Muscle of leg (tissue), 11 donors: Measurements from ENCODE around the gene MRTFA. TPM values are rescaled to one million over a fixed set of nuclear protein-coding genes. Genes with fewer than 3 reads are reported as not detected.
A peak's percentile ranks its signal among the peaks of the same experiment; 100 is the strongest.
"Not testable (repeated sequence)": the region's sequence is repeated elsewhere in the genome, so short reads cannot be mapped to it uniquely, and the experiment has no call there.

Experiments used
- DNase-seq: peaks from one replicate; pipeline ENCODE4 v3.0.0; 2013
- H3K27ac ChIP-seq: one replicate; pipeline ENCODE4 v1.5.1; 2013; ENCODE audit warnings: mild to moderate bottlenecking, low read length, control low read depth
- H3K27me3 ChIP-seq: one replicate; pipeline ENCODE4 v1.6.1; 2013; ENCODE audit warnings: low read length; ENCODE audit not compliant: control insufficient read depth, insufficient read depth
- H3K36me3 ChIP-seq: one replicate; pipeline ENCODE4 v1.6.1; 2013; ENCODE audit warnings: low read length; ENCODE audit not compliant: control insufficient read depth, insufficient read depth
- H3K4me1 ChIP-seq: one replicate; pipeline ENCODE4 v1.6.1; 2013; ENCODE audit warnings: low read length; ENCODE audit not compliant: control insufficient read depth, insufficient read depth
- H3K4me3 ChIP-seq: one replicate; pipeline ENCODE4 v1.5.1; 2013; ENCODE audit warnings: low read length, control low read depth
- H3K9me3 ChIP-seq: replicated peaks from 2 replicates; pipeline ENCODE4 v1.6.1; 2013; ENCODE audit warnings: low read depth, low read length; ENCODE audit not compliant: control insufficient read depth
- WGBS: methylation state at CpG from one replicate; pipeline ENCODE4 v1.1.5; 2013; ENCODE audit warnings: missing lambda C conversion rate; ENCODE audit not compliant: insufficient coverage; 5-methylcytosine and 5-hydroxymethylcytosine counted together
- polyA plus RNA-seq, 8 donors: library from polyadenylated mRNA; unstranded; fragments of 120-200 nt; gene quantifications; one replicate each; pipeline versions ENCODE4 v1.2.1 to v1.2.3, GENCODE V29; 2013; ENCODE audit warnings: inconsistent platforms in 1 of 8, low replicate concordance in 1 of 8; ENCODE audit not compliant: insufficient read length in 8 of 8, insufficient read depth in 1 of 8
- total RNA-seq: library from RNA; stranded (reverse); fragments of 120-200 nt; gene quantifications from one replicate; pipeline ENCODE4 v1.2.4, GENCODE V29; 2013

The MRTFA gene
- total and polyA plus RNA-seq, 9 donors: 19.0 to 35.7 (median 29.5) TPM

DNA sequence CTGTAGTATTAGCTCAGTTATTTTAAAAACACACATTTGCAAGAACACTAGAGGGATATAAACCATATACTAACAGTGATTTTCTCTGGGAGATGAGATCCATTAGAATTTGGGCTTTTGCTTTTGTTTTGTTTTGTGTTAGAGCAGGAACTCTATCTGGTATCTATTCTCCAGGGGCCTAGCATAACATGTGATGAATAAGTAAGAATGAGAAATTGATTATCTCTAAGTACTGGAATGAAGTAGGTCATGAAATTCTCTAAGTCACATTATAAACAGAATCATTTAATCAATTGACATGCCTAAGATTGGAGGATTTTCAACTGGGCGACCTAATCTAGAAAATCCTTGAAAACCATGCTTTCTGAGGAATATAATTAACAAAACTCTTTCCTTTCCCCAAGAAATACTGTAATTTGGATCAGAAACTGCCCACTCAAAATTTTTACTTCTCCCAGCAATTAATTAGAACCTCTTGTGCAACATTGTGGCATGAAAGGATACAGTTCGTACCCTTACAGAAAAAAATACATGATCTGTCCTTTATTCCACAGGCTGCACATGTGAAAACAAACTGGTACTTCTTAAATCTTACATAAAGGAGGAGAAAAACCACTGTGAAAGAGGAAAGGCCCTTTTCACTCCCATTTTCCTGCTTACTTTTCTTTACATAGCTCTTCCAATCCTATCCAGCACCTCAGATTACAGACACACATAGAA, 93.5 kb downstream of the MRTFA start:
- Histone ChIP-seq H3K36me3 (peaks cover 9% of the 10 kb centered on the region), H3K27me3 (no peaks in the 10 kb centered on the region), H3K9me3 (no peaks in the 10 kb centered on the region), H3K27ac (no peak overlapping the region), H3K4me1 (no peaks in the 10 kb centered on the region), H3K4me3 (no peak overlapping the region)
- no CpG with 5 or more reads among the region's 2 CpGs for WGBS
- no peak for DNase-seq

DNA sequence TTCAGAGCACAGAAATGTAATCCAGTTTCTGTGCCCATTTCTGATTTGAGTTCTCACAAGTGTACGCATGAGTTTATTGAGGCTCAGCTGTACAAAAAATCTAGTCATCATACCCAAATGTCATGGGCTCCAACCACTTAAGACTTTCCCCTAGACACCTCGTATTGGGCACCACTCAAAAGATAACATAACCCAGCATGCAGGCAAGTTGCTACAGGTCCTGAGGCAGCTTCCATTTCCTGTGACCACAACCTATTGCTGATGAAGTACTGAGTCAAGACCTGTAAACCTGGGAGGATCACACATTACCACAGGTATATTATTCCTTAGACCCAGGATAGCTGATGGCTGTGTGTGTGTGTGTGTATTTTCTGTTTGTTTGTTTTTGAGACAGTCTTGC, 95.2 kb downstream of the MRTFA start:
- peaks cover 7% of the 10 kb centered on the region for H3K36me3 ChIP-seq
- DNase-seq: no peak
- H3K9me3 ChIP-seq: no peaks in the 10 kb centered on the region
- no peaks in the 10 kb centered on the region for H3K27me3 ChIP-seq
- WGBS: 62% methylated on average over 2 of the region's 2 CpGs
- H3K27ac ChIP-seq: no peak overlapping the region
- H3K4me1 ChIP-seq: no peaks in the 10 kb centered on the region
- H3K4me3 ChIP-seq: no peak overlapping the region

DNA sequence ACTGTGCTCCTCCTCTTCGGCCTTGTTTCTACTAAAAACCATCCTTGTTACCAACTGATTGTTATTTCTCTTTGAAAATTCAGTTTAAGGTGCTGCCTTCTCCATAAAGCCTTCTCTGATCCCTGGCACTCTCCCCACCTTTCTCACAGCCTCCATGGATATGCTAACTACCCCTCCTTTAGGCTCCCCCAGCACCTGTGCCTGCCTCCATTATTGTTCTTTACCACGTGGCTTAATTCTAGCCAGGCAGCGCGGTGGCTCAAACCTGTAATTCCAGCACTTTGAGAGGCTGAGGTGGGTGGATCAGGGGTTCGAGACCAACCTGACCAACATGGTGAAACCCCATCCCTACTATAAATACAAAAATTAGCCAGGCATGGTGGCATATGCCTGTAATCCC, 96.3 kb downstream of the MRTFA start:
- Histone ChIP-seq H3K4me3 (no peak overlapping the region), H3K27me3 (no peaks in the 10 kb centered on the region), H3K27ac (no peak overlapping the region), H3K36me3 (peaks cover 2% of the 10 kb centered on the region), H3K4me1 (no peaks in the 10 kb centered on the region), H3K9me3 (no peaks in the 10 kb centered on the region)
- DNase-seq: no peak
- no CpG with 5 or more reads among the region's 5 CpGs for WGBS

DNA sequence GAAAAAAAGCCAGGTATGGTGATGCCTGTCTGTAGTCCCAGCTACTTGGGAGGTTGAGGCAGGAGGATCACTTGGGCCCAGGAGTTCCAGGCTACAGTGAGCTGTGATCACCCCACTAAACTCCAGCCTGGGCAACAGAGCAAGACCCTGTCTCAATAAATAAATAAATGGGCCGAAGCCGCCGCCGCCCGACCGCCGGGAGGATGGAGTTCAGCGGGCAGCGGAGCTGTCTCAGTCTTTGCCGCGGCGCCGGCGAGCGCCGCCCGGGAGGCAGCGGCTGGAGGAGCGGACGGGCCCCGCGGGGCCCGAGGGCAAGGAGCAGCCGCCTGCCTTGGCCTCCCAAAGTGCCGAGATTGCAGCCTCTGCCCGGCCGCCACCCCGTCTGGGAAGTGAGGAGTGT, 100.4 kb downstream of the MRTFA start:
- H3K36me3 ChIP-seq, H3K4me3 ChIP-seq, H3K27me3 ChIP-seq, H3K27ac ChIP-seq, DNase-seq, H3K4me1 ChIP-seq, H3K9me3 ChIP-seq: not testable (repeated sequence)
- no CpG with 5 or more reads among the region's 28 CpGs for WGBS

DNA sequence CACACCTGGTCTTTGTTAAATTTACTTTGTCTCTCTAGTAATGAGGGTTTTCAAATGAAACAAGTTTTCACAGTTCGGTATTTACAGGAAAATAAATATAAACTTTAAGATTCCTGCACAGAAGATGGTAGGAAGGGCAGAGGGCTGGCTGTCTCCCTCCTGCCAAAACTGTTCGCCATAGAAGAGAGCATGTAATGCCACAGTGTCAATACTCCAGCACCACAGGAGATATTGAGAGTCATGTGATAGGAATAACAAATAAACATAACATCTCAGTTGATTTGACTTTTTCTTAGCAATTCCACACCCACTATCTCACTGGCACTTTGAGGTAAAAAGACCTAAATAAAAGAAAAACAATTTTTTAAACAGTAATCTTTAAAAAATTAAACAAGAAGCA, 100.9 kb downstream of the MRTFA start:
- Histone ChIP-seq H3K9me3 (no peaks in the 10 kb centered on the region), H3K36me3 (peaks cover 2% of the 10 kb centered on the region), H3K27ac (no peak overlapping the region), H3K4me1 (peaks cover 4% of the 10 kb centered on the region), H3K27me3 (no peaks in the 10 kb centered on the region), H3K4me3 (no peak overlapping the region)
- WGBS: no CpG with 5 or more reads among the region's 2 CpGs
- no peak for DNase-seq

DNA sequence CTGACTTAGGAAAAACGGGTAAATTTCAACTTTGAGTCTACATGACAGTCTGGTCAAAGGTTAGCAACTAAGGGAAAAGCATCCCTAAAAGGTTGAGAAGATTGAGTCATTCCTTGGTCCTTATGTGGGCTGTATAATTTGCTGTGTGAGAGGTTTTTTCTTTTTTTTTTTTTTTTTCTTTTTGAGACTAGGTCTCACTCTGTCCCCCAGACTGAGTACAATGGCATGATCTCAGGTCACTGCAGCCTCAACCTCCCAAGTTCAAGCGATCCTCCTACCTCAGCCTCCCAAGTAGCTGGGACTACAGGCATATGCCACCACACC, 101.4 kb downstream of the MRTFA start:
- peaks cover 4% of the 10 kb centered on the region for H3K4me1 ChIP-seq
- no CpG with 5 or more reads among the region's 2 CpGs for WGBS

DNA sequence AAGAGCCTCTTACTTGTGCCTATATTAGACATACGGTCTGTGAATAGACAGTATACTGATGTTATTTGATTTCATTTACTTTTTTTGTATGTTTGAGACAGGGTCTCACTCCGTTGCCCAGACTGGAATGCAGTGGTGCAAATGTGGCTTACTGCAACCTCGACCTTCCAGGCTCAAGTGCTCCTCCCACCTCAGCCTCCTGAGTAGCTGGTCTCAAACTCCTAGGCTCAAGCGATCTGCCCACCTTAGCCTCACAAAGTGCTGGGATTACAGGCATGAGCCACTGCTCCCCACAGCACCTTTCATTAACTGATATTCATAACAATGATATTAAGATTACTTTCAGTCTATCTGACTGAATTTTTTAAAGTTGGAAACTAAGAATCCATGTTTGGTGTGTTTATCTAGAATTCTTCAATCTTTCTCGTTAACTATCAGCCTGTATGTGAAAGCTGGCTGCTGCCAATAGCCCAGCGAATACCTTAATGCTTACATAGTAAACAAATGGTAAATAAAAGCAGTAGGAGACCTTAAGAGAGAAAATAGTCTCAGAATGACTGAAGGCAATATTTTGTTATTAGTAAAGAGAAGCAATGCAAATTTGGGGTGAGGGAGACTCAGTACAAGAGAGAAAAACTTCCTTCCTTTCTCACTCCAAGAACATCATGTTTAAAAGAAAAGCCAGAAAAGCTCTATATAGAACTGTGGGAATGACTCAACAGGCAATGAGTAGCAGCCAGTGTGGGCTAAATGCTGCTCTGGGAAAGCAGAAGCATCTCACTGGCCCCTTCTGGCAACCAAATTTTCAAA, 101.9 kb downstream of the MRTFA start:
- H3K4me1 ChIP-seq: peaks cover 4% of the 10 kb centered on the region
- WGBS: 30% methylated on average over 3 of the region's 6 CpGs
- no peaks in the 10 kb centered on the region for H3K36me3 ChIP-seq
- H3K27me3 ChIP-seq: no peaks in the 10 kb centered on the region
- H3K4me3 ChIP-seq: no peak overlapping the region
- peak; percentile 32 for DNase-seq
- no peak overlapping the region for H3K27ac ChIP-seq
- H3K9me3 ChIP-seq: no peaks in the 10 kb centered on the region

More for the DNA sequence above, 101.4 kb downstream of the MRTFA start:
- Histone ChIP-seq H3K9me3 (no peaks in the 10 kb centered on the region), H3K4me3 (no peak overlapping the region), H3K27ac (no peak overlapping the region), H3K36me3 (peaks cover under 1% of the 10 kb centered on the region), H3K27me3 (no peaks in the 10 kb centered on the region)
- DNase-seq: no peak

DNA sequence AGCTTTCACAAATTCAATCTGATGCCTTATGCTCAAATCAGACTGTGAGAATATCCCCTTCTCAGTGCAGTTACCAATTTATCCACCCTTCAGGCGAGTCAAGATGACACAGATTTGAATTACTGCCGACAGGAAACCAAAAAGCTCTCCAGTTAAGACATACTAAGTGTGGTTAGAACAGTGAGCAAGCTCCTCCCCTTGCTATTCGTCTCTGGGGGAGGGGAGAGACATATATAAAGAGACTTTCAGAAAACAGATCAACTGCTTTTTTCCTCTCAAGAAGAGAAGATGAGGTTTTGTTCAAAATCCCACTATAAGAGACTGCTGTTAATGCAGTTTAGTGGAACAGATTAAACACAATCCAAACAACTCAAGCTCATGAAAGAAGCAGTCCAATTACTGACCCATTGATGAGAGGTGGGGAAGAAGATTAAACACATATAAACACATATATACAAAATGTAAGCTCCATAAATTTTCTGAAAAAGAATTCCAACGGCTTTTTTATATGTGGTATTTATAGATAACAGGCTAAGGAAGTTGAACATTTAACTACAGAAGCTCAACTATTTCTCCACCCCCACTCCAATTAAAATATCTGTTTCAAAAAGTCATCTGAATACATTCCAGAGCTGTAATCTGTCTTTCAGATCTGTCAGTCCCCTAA, 102.7 kb downstream of the MRTFA start:
- Histone ChIP-seq H3K4me1 (peaks cover 4% of the 10 kb centered on the region), H3K9me3 (no peaks in the 10 kb centered on the region), H3K27ac (peak overlapping the region; percentile 51), H3K4me3 (no peak overlapping the region), H3K36me3 (no peaks in the 10 kb centered on the region), H3K27me3 (no peaks in the 10 kb centered on the region)
- no CpG with 5 or more reads among the region's 4 CpGs for WGBS
- DNase-seq: peak; percentile 66

DNA sequence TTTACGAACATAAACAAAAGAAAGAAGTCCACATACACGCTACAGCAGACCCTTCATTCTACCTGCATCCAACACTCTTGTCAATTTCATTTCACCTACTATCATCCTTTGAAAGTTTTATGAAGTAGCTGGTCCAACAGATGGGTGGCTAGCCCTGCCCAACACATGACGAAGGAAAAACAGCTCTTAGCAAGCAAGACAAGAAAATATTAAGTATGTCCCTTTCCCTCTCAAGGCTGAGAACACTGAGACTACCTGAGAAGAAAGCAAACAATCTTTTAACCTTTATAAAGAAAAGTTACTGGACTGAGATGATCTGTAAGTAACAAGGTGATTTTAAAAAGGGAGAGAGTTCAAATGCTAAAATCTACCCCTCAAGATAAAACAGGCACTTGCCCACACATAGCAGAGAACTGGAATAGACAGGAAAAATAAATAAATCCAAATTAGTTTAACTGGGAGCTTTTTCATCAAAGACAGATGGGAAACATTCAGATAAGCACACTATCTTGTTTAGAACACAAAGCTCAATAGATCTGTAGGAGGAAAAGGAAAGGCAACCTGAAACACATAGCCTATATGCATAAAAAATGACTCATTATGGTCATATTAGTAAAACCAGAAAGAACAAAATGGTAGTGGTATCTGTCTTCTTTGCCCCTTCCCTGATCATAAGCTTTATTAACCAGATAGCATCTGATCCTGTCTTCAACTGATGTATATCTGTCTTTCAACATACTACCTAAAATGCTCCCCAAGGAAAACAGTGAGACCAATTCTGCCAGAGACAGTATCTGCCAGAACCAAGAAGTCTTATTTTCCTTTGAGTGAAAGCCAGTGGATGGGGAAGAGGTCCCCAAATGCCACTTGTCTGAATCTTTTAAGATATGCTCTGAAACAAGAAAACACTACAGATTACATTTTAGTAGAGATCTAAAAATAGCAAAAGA, 104.3 kb downstream of the MRTFA start:
- H3K36me3 ChIP-seq: no peaks in the 10 kb centered on the region
- H3K4me3 ChIP-seq: no peak overlapping the region
- DNase-seq: no peak
- no peaks in the 10 kb centered on the region for H3K9me3 ChIP-seq
- no peak overlapping the region for H3K27ac ChIP-seq
- WGBS: no CpG with 5 or more reads among the region's 3 CpGs
- H3K4me1 ChIP-seq: peaks cover 4% of the 10 kb centered on the region
- H3K27me3 ChIP-seq: no peaks in the 10 kb centered on the region
